Osteoblast (primary cell): ENCODE data around the gene TBCB. TPM values are rescaled to one million over a fixed set of nuclear protein-coding genes. Genes with fewer than 3 reads are reported as not detected.

Source experiments
- DNase-seq: peaks from one replicate; pipeline ENCODE4 v3.0.0; 2011; ENCODE audit warnings: low spot score, mixed read lengths; ENCODE audit not compliant: insufficient read length; ENCODE audit errors: missing footprints
- H2AFZ ChIP-seq: 2 replicates; pipeline ENCODE4 v1.6.0; 2011; ENCODE audit warnings: mild to moderate bottlenecking, low read length
- H3K27ac ChIP-seq: 2 replicates; pipeline ENCODE4 v1.5.1; 2011; ENCODE audit warnings: mild to moderate bottlenecking, low read depth, low read length, moderate library complexity
- H3K27me3 ChIP-seq: 2 replicates; pipeline ENCODE4 v1.6.0; 2012; ENCODE audit warnings: mild to moderate bottlenecking, control low read depth, inconsistent platforms, low read length, moderate library complexity; ENCODE audit not compliant: insufficient read depth
- H3K36me3 ChIP-seq: 2 replicates; pipeline ENCODE4 v1.5.1; 2011; ENCODE audit warnings: mild to moderate bottlenecking, low read length, control low read depth, moderate library complexity; ENCODE audit not compliant: insufficient read depth
- H3K4me1 ChIP-seq: 2 replicates; pipeline ENCODE4 v1.5.1; 2011; ENCODE audit warnings: mild to moderate bottlenecking, low read length, control low read depth, moderate library complexity; ENCODE audit not compliant: insufficient read depth
- H3K4me2 ChIP-seq: 2 replicates; pipeline ENCODE4 v1.6.0; 2011; ENCODE audit warnings: mild to moderate bottlenecking, low read length; ENCODE audit not compliant: insufficient read depth
- H3K4me3 ChIP-seq: fragments of 200-600 bp; sonication (generic); 3 replicates; pipeline ENCODE4 v1.5.1; 2012; ENCODE audit warnings: mild to moderate bottlenecking, low read length, inconsistent platforms; ENCODE audit not compliant: insufficient read depth
- H3K79me2 ChIP-seq: 2 replicates; pipeline ENCODE4 v1.6.0; 2012; ENCODE audit warnings: mild to moderate bottlenecking, low read length, control low read depth, inconsistent platforms; ENCODE audit not compliant: insufficient read depth
- H3K9me3 ChIP-seq: 2 replicates; pipeline ENCODE4 v1.5.1; 2011; ENCODE audit warnings: low read depth, low read length, control low read depth
- H4K20me1 ChIP-seq: 2 replicates; pipeline ENCODE4 v1.6.0; 2012; ENCODE audit warnings: mild to moderate bottlenecking, low read length, control low read depth; ENCODE audit not compliant: insufficient read depth
- total RNA-seq: library from RNA; depleted of rRNA; stranded (reverse); fragments of >200 nt; gene quantifications from 2 replicates; pipeline ENCODE4 v1.2.3, GENCODE V29; 2012
- TF ChIP-seq, protein P1 (sequence below): IDR thresholded peaks from 2 replicates; pipeline ENCODE4 v1.5.1; 2011; ENCODE audit warnings: mild to moderate bottlenecking, low read depth, low read length, moderate library complexity; ENCODE audit errors: extremely low read depth

Gene TBCB
- total RNA-seq, 1 donor, result 136 TPM

DNA sequence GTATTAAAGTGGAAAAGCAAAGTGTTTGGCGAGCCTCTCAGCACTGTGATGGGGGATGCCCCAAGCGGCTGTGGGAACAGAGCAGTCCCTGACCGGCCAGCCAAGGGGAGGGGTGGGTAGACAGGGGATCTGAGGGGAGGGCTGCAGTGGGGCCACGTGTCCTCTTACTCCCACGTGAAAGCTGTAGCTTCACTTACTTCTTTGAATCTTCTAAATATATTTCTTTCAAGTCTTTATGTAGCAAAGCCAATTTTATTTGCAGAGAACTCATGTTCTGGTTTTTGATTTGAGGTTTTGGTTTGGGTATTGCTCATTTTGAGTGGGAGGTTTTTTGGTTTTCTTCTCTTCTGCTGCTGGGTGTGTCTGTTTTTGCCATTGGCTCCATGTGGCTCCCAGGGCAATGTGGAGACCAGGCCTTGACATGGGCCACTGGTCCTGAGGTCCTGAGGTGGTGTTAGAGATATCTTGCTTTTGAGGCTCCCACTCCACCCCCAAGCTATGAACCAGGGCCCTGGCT, 22.1 kb upstream of the TBCB start:
- DNase-seq, result no peak
- Histone ChIP-seq H3K36me3 (peaks cover 32% of the 10 kb centered on the region), H2AFZ (peak overlapping the region; percentile 56)

DNA sequence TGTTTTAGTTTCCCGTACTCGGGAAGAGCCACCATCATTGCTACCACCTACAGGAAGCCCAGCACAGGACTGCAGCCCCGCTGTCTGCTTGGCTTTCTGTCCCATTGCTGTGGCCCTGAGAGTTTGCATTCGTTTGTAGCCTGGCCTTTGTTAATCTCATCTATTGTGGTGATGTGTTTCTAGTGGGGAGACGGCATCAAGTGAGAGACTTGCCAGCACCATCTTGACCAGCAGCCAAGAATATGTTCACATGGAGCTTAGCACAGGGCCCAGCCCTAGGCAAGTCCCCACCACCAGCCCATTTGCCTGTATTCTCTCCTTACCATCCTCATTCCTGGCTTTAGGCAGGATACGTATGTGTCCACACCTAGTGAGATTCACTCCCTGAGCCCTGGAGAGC, 21.6 kb upstream of the TBCB start:
- Histone ChIP-seq H3K4me1 (no peaks in the 10 kb centered on the region), H3K27me3 (no peaks in the 10 kb centered on the region), H3K27ac (no peak overlapping the region), H3K79me2 (no peaks in the 10 kb centered on the region), H2AFZ (peak overlapping the region; percentile 56), H3K4me2 (no peak overlapping the region), H3K9me3 (no peaks in the 10 kb centered on the region), H3K36me3 (peaks cover 27% of the 10 kb centered on the region), H4K20me1 (no peaks in the 10 kb centered on the region), H3K4me3 (no peak overlapping the region)
- no peak for DNase-seq
- TF ChIP-seq, protein P1, sequence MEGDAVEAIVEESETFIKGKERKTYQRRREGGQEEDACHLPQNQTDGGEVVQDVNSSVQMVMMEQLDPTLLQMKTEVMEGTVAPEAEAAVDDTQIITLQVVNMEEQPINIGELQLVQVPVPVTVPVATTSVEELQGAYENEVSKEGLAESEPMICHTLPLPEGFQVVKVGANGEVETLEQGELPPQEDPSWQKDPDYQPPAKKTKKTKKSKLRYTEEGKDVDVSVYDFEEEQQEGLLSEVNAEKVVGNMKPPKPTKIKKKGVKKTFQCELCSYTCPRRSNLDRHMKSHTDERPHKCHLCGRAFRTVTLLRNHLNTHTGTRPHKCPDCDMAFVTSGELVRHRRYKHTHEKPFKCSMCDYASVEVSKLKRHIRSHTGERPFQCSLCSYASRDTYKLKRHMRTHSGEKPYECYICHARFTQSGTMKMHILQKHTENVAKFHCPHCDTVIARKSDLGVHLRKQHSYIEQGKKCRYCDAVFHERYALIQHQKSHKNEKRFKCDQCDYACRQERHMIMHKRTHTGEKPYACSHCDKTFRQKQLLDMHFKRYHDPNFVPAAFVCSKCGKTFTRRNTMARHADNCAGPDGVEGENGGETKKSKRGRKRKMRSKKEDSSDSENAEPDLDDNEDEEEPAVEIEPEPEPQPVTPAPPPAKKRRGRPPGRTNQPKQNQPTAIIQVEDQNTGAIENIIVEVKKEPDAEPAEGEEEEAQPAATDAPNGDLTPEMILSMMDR, result no peak

More for the DNA sequence above, 22.1 kb upstream of the TBCB start:
- Histone ChIP-seq H3K27me3 (no peaks in the 10 kb centered on the region), H3K9me3 (no peaks in the 10 kb centered on the region), H3K4me1 (no peaks in the 10 kb centered on the region), H3K4me2 (no peak overlapping the region), H4K20me1 (no peaks in the 10 kb centered on the region), H3K27ac (no peak overlapping the region), H3K4me3 (no peak overlapping the region), H3K79me2 (no peaks in the 10 kb centered on the region)
- TF ChIP-seq, protein P1, result no peak

DNA sequence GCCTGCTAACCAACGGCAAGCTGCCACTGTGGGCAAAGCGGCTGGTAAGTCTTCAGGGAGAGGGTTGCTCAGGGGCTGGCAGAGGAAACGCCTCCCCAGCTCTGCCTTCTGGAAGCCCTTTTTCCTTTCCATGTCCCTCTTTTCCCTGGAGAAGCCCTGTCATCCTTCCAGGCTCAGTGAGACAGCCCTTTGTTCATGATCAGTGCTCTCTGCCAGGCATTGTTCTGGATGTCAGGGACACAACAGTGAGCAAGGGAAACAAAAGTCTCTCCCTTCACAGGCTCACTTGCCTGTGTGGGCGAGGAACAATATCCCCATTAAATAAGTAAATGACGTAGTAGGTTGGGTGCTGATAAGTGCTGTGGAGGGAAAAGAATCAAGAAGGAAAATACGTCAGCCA, 18.2 kb upstream of the TBCB start:
- Histone ChIP-seq H3K27ac (no peak overlapping the region), H2AFZ (no peak overlapping the region), H3K27me3 (no peaks in the 10 kb centered on the region), H3K36me3 (peaks cover 33% of the 10 kb centered on the region), H3K79me2 (no peaks in the 10 kb centered on the region), H3K4me3 (no peak overlapping the region), H3K4me1 (no peaks in the 10 kb centered on the region), H3K9me3 (no peaks in the 10 kb centered on the region), H3K4me2 (no peak overlapping the region), H4K20me1 (no peaks in the 10 kb centered on the region)
- TF ChIP-seq, protein P1, result no peak
- peak; percentile 59 for DNase-seq

DNA sequence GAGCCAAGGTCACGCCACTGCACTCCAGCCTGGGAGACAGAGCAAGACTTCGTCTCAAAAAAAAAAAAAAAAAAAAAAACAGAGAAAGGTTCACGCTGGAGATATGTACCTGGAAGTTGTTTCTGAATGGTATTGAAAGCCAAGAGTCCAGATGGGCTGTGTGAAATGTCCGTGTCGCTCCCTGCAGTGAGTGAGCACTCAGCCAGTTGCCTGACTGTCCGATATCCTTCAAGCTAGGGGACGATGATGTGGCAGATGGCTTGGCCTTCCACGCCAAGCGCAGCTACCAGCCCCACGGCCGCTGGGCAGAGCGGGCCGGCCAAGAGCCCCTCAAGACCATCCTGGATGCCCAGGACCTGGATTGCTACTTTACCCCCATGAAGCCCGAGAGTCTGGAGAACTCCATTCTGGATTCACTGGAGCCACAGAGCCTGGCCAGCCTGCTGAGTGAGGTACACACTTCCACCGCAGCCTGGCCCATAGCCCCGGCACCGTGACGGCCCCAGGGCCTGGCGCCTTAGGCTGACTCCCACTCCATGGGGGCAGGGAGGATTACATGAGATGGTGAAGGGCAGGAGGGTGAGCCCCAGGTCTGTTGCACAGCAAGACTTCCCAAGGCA, 16.0 kb upstream of the TBCB start:
- Histone ChIP-seq H4K20me1 (no peaks in the 10 kb centered on the region), H3K79me2 (no peaks in the 10 kb centered on the region), H3K27ac (no peak overlapping the region), H3K9me3 (no peaks in the 10 kb centered on the region), H3K4me2 (no peak overlapping the region), H2AFZ (no peak overlapping the region), H3K27me3 (no peaks in the 10 kb centered on the region), H3K36me3 (peaks cover 27% of the 10 kb centered on the region), H3K4me3 (no peak overlapping the region), H3K4me1 (no peaks in the 10 kb centered on the region)
- TF ChIP-seq, protein P1, result no peak
- peak; percentile 71 for DNase-seq
